Fibroblast of the aortic adventitia (primary cell): ENCODE measurements around the gene PJVK. TPM values are rescaled to one million over a fixed set of nuclear protein-coding genes. Genes with fewer than 3 reads are reported as not detected.

Experiments
- DNase-seq: peaks from one replicate; pipeline ENCODE4 v3.0.0-alpha.2; 2010; ENCODE audit warnings: low read depth
- H3K4me3 ChIP-seq: 2 replicates; pipeline ENCODE4 v1.5.1; 2011; ENCODE audit warnings: low read depth, mild to moderate bottlenecking, control low read depth, low read length, moderate library complexity
- CTCF ChIP-seq: IDR thresholded peaks from 2 replicates; pipeline ENCODE4 v1.5.1; 2011; ENCODE audit warnings: mild to moderate bottlenecking, low read length, control low read depth, inconsistent platforms; ENCODE audit not compliant: insufficient read depth
- total RNA-seq: library from RNA; depleted of rRNA; stranded (reverse); fragments of >200 nt; gene quantifications from 2 replicates; pipeline ENCODE4 v1.2.3, GENCODE V29; 2012; ENCODE audit warnings: low replicate concordance

PJVK gene
- total RNA-seq, 1 donor: 1.6 TPM

GRCh38 chr2:178491612-178492011 lies 40.4 kb downstream of the PJVK start:
- DNase-seq: no peak
- no peak overlapping the region for H3K4me3 ChIP-seq
- TF ChIP-seq CTCF: no peak

GRCh38 chr2:178496049-178496448 lies 44.9 kb downstream of the PJVK start:
- H3K4me3 ChIP-seq: no peak overlapping the region
- no peak for DNase-seq
- TF ChIP-seq CTCF: no peak

GRCh38 chr2:178498137-178498536 lies 47.0 kb downstream of the PJVK start:
- no peak for TF ChIP-seq CTCF
- H3K4me3 ChIP-seq: no peak overlapping the region
- DNase-seq: no peak

GRCh38 chr2:178499640-178500039 lies 48.5 kb downstream of the PJVK start:
- no peak for TF ChIP-seq CTCF
- no peak overlapping the region for H3K4me3 ChIP-seq
- DNase-seq: no peak

GRCh38 chr2:178502751-178503150 lies 51.6 kb downstream of the PJVK start:
- no peak for TF ChIP-seq CTCF
- H3K4me3 ChIP-seq: no peak overlapping the region
- no peak for DNase-seq

- H3K4me3 ChIP-seq: no peak overlapping the region
- DNase-seq: no peak
- no peak for TF ChIP-seq CTCF
Measured at GRCh38 chr2:178506101-178506500, 54.9 kb downstream of the PJVK start.

- no peak for TF ChIP-seq CTCF
- no peak overlapping the region for H3K4me3 ChIP-seq
- DNase-seq: no peak
Measured at GRCh38 chr2:178506524-178506923, 55.3 kb downstream of the PJVK start.
